GM19023 (cell line): ENCODE data around the gene ZP2.
"Not testable (repeated sequence)": the region's sequence is repeated elsewhere in the genome, so short reads cannot be mapped to it uniquely, and the experiment has no call there.

Source experiments
- ATAC-seq: cut with Tn5 transposase; IDR thresholded peaks from one replicate; pipeline ENCODE4 v1.9.1; 2021; ENCODE audit warnings: mild to moderate bottlenecking, moderate library complexity; ENCODE audit not compliant: unreplicated experiment

The ZP2 gene

DNA sequence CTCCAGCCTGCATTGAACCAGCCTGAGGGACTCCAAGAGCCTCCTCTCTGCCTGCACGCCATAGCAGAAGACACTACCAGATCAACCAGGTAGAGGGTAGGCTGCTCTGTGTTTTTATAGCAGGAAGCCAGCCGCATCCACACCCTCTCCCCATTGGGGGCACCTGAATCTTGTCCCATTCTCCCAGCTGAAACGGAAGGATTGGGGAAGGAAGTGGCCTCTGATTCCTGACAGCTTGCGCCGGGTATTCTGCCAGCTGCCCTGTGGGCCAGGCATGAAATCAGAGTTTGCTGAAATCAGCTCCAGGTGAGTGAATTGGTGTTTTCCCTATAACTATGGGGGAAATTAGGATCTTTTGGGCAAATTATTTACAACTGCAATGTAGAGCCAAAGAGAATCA, at the start of gene ZP2:
Gene ZP2 (minus strand): TSS at position 89 of the 400 bp plus-strand sequence. CDS start 27 bp downstream, at position 62.
- ATAC-seq, result no peak

DNA sequence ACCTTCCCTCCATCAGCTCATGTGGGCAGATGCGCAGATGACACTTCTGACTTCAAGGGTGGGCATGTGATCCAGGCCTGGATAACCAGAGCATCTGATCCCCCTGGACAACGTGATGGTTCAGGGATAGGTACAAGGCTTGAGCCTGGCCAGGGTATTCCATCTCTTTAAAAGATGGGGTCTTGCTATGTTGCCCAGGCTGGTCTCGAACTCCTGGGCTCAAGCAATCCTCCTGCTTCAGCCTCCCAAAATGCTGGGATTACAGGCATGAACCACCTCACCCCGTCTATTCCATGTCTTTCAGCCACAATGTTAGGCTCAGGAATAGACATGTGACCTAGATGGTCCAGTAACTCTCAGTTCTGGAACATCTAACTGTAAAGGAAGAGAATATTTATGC, 45.9 kb upstream of the ZP2 start:
- no peak for ATAC-seq

DNA sequence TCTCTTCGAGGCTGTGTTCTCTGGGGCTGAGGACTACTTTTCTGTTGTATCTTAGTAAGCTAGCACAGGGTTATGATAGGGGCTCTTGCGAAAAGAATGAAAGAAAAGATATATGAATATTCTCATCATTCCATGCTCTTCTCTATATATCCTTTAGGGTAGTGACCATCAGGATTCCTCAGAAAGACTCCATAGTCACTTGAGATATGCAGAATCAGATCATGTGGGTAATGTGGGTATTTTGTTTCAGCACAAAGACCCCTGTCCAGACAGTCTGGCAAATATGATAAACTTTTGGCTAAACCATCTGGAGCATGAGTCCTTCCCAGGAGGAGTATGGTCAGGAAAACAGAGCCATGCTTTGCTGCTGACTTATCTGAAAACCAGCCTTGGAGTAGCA, 45.3 kb upstream of the ZP2 start:
- ATAC-seq, result no peak

GRCh38 chr16:21253470-21253869, 42.1 kb upstream of the ZP2 start:
- no peak for ATAC-seq

DNA sequence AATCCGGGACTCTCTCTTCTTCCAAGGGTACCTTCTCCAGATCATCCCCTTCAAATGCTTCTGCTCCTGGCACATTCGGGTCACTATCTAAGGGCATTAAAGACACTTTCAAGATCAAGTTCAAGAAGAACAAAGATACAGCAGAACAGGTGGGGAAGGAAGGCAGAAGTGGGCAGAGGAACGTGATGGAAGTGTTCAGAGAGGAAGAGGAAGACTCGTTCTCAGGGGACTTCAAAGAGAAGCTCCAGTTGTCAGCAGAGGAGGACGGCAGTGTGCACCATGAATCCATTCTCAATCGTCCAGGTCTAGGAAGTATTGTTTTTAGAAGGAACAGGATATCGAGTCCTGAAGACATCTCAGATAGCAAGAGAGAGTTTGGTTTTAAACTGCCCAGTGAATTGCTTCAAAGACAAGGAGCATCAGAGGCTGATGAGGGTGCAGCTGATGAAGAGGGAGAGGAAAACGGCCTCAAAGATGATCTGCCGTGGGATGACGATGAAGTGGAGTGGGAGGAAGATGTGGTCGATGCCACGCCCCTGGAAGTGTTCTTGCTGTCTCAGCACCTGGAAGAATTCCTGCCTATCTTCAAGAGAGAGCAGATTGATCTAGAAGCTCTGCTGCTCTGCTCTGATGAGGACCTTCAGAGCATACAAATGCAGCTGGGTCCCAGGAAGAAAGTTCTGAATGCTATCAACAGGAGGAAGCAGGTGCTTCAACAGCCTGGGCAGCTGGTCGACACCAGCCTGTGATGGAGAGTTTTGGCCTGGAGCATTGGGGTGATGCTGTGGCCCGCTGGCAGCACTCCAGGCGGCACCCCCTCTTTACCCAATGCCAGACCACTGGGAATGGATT, 38.9 kb upstream of the ZP2 start:
- ATAC-seq, result no peak

GRCh38 chr16:21248179-21248578, 36.8 kb upstream of the ZP2 start:
- ATAC-seq, result not testable (repeated sequence)

- ATAC-seq, result no peak
Measured at GRCh38 chr16:21244518-21245215, 33.3 kb upstream of the ZP2 start.

DNA sequence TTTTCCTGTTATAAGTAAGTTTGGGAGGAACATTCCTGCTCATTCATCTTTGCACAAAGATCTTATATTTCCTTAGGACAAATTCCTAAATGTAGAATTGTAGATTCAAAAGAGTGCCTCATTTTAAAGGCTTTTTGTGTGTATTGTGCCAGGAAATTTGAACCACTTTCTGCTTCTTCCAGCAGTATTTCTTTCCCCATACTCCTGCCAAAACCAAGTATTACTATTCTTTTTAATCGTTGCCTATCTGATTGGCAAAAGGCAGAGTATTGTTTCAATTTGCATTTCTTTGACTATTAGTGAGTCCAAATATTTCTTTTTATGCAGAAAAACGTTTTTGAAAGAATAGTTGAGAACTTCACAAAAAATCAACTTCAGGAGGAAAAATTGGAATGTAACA, 31.4 kb upstream of the ZP2 start:
- no peak for ATAC-seq

- ATAC-seq, result no peak
Measured at GRCh38 chr16:21239646-21240045, 28.3 kb upstream of the ZP2 start.

DNA sequence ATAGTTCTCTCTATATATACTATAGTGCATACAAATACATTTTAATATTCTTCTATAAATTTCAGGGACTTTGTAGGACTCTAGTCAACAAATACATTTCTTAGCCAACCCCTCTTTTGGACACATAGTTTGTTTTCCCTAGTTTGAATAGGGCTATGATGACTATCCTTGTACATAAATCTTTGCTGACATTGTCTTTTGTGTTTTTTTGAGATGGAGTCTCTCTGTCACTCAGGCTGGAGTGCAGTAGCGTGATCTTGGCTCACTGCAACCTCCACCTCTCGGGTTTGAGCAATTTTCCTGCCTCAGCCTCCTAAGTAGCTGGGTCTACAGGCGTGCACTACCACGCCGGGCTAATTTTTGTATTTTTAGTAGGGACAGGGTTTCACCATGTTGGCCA, 25.5 kb upstream of the ZP2 start:
- no peak for ATAC-seq

DNA sequence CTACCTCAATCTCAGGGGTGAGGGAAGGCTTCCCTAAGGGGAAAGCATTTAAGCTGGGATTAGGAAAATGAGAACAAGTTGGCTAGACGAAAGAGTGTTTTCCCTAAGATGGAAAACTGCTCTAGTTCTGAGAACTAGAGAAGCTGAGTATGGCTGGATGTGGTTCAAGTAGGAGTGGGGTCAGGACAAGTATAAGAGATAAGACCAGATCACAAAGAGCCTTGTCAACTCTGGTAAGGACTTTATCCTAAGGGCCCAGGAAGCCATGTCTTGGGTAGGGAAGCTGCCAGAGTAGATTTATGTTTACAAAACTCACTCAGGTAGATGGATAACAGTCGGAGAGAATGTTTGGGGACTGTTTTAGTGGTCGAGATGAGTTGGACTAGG, 23.8 kb upstream of the ZP2 start:
- ATAC-seq, result no peak

DNA sequence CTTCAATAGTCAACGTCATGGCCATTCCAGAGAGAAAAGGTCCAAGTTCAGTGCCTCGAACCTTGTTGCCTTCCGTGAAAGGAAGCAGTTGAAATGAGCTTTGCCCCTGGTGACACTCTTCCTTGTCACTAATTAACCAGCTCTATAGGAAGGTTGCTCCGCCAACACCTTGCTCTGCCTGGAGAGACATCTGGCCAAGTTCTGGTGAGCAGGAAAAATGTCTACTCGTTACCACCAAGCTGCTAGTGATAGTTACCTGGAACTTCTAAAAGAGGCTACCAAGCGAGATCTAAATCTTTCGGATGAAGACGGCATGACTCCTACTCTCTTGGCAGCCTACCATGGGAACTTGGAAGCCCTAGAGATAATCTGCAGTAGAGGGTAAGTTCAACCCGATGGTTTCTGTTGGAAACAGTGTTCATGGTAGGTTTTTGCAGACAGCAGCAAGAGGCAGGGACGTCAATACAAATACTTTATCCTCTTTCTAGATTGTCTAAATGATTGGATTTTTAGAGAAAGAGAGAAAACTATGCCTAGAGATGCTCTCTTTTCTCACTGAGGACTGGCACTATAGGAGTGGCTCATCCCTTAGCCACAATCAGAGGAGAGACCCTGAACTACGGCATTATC, 22.3 kb upstream of the ZP2 start, which contains the start of gene ANKS4B:
Gene ANKS4B (plus strand): TSS at position 179 of the 630 bp plus-strand sequence. CDS start 39 bp downstream, at position 218.
- ATAC-seq, result no peak

DNA sequence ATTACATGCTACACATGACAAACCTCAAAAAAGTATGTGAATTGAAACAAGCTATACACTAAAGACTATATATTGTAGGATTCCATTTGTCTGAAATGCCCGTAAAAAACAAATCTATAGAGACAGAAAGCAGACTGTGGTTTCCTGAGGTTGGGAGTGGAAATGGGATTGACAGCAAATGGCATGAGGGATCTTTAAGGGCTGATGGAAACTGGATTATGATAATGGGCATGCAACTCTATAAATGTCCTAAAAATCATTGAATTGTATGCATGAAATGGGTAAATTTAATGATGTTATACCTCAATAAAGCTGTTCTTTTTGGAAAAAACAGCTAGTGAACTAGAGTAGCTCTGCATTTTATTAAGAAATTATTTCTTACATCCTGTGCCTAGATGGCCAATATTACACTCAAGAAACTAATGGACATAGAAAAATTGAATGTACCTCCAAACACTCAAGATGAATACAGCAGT, 21.7 kb upstream of the ZP2 start:
- no peak for ATAC-seq

- ATAC-seq, result no peak
Measured at GRCh38 chr16:21228361-21228872, 17.0 kb upstream of the ZP2 start.

DNA sequence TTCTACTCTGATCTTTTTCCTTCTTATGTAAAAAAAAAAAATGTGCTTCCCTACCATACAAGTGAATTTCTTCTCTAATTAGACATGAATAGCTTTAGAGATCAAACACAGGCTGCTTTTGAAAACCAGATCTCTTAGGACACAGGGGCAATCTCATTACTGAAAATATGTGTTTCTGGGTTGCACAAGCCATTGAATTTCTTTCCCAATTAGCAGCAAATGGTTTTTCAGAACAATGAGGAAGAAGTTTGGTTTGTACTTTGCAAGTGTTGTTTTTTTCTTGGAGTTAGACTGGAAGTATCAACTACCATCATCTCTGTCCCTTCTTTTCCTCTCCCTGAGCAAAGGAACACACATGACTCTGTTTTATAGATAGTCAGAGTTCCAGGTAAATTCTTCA, 16.5 kb upstream of the ZP2 start:
- no peak for ATAC-seq

DNA sequence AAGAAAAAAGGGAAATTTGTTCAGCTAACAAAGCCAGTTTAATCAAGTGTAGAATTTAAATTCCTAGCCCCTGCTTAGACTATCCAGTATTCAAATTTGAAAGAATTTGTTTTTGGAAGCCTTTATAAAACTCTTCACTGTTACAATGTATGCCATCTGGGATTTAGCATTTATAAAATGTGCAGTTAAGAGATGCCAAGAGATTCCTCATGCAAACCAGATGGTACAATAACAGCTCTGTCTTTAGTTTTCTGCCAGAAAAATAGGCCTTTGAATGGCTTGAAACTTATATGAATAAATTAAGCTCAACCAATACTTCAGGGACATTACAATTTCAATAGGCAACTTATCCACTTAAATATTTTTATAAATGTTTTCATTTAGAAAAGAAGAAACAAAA, 15.4 kb upstream of the ZP2 start:
- ATAC-seq, result no peak

DNA sequence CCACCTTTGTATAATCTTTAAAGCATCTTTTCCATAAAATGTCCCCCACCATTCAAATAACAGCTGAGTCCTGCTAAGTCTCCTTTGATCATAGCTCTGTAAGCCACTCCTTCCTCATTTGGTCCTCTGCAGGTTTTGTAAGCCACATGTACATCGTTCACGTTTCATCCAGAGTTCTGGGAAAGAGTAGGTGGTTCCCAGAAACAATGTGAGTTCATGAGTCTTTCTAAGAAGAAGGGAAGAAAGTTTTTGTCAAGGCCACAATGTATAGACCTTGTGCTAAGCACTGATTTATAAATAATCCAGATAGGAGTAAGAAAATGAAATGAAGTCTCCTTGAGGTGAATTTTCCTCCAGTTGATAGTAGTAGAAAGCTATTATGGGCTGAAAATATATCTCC, 13.4 kb upstream of the ZP2 start:
- ATAC-seq, result no peak

DNA sequence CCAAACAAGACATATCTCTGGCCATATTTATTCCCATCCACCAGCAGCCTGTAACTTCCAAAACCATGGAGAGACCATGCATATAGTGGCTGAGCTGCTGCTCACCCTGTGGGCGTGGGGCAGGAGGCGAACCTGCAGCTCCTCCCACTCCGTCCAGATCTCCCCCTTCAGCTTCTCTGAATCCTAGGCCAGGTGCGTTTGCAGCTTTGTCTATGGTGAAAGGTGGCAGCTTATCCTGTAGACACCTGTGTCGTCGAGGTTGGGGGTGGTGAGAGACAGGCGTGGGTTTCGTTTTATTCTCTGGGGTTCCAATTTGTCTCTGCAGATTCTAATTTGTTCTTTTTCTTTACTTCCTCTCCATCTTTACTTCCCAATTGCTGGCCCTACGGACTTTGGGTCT, 12.4 kb upstream of the ZP2 start:
- ATAC-seq, result no peak

GRCh38 chr16:21222495-21223337, 11.3 kb upstream of the ZP2 start:
- no peak for ATAC-seq

DNA sequence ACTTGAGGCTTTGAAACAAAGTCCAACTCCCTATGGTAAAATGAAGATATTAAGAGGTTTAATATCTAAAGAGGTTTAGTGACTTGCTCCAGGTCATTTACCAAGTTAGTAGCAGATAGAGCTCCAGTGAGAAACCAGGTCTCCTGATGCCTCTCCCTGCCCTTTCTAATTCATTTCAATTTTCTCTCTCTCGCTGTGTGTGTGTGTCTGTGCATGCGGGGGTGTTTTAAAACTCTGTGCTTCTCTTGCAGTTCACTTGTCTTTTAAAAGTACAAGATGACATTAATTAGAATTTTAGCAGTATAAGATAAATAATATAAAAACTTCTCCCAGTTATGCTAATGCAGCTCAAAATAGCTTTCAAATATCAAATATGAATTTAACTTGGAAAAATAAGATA, 8.2 kb upstream of the ZP2 start:
- ATAC-seq, result no peak

DNA sequence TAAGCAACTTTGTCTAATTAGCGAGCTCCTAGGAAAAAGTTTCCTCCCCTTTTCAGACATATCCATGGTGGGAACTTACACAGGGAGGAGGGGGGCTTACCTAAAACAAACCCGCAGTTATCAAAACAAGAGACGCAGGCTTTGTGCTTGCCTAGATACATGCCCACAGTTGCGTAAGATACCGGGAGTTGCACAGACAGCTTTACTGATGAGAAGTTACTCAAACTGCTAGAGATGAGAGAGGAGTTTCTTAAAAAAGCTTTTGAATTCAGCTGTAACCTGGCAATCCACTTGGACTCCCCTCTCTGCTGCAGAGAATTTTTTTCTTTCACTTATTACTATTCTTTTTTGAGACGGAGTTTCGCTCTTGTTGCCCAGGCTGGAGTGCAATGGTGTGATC, 6.8 kb upstream of the ZP2 start:
- ATAC-seq, result no peak
